ENCODE results near the gene DRD5. TPM values are rescaled to one million over a fixed set of nuclear protein-coding genes. Genes with fewer than 3 reads are reported as not detected.

DRD5 gene
- total and polyA plus RNA-seq, 9 of the 15 experiments (the other 6 are each of a cell fraction or from before 2014, with no cell fraction given): not detected

- no peak for TF ChIP-seq ARID4B (CRISPR knock-in tag; IDR thresholded peaks at IDR 0.05)
- TF ChIP-seq NKRF (IDR thresholded peaks at IDR 0.05; ENCODE audit: borderline replicate concordance): no peak
- no peak for TF ChIP-seq JUN (IDR thresholded peaks at IDR 0.05; ENCODE audit: borderline replicate concordance, low read depth, low read length)
- no peak for TF ChIP-seq JUN (CRISPR knock-in tag; IDR thresholded peaks at IDR 0.05; ENCODE audit: borderline replicate concordance)
- TF ChIP-seq SAFB2 (IDR thresholded peaks at IDR 0.05; ENCODE audit: borderline replicate concordance, low read depth, low read length, severe bottlenecking): no peak
- no peak for TF ChIP-seq CTCF (IDR thresholded peaks at IDR 0.05 in 2 of 3, conservative IDR thresholded peaks at IDR 0.05 in 1 of 3; ENCODE audit: insufficient read depth in 2 of 3, low read depth in 1 of 3, low read length in 3 of 3)
- no peak for TF ChIP-seq ZNF445 (CRISPR knock-in tag; IDR thresholded peaks at IDR 0.05; ENCODE audit: low read depth)
- TF ChIP-seq SNRNP70 (optimal IDR thresholded peaks at IDR 0.05; ENCODE audit: low read depth, low read length): no peak
These were observed 34.9 kb downstream of the DRD5 start (continued) for GRCh38 chr4:9816285-9816684.
